Mesodermal cell (in vitro differentiated cells): ENCODE results near the gene FGGY.
A peak's percentile ranks its signal among the peaks of the same experiment; 100 is the strongest.

Source experiments
- H3K27ac ChIP-seq: 2 replicates; pipeline ENCODE4 v1.7.0; 2013; ENCODE audit warnings: mild to moderate bottlenecking, low read depth, low read length, moderate library complexity; ENCODE audit not compliant: severe bottlenecking
- H3K36me3 ChIP-seq: 2 replicates; pipeline ENCODE4 v1.7.1; 2013; ENCODE audit warnings: mild to moderate bottlenecking, low read length, moderate library complexity; ENCODE audit not compliant: control insufficient read depth, insufficient read depth
- H3K4me1 ChIP-seq: one replicate; pipeline ENCODE4 v1.7.1; 2013; ENCODE audit warnings: mild to moderate bottlenecking, low read length; ENCODE audit not compliant: insufficient read depth, control insufficient read depth, poor library complexity, severe bottlenecking
- H3K4me3 ChIP-seq: 2 replicates; pipeline ENCODE4 v1.7.0; 2013; ENCODE audit warnings: low read length, control low read depth, mild to moderate bottlenecking; ENCODE audit not compliant: insufficient read depth, poor library complexity, severe bottlenecking; ENCODE audit errors: extremely low read depth
- H3K9me3 ChIP-seq: 2 replicates; pipeline ENCODE4 v1.7.1; 2013; ENCODE audit warnings: mild to moderate bottlenecking, low read length, moderate library complexity; ENCODE audit not compliant: control insufficient read depth
- WGBS, 2 experiments: methylation state at CpG; one replicate each; pipeline ENCODE4 v1.1.5; 2013; ENCODE audit warnings: missing lambda C conversion rate in 2 of 2; ENCODE audit not compliant: insufficient coverage in 2 of 2; 5-methylcytosine and 5-hydroxymethylcytosine counted together

FGGY gene

DNA sequence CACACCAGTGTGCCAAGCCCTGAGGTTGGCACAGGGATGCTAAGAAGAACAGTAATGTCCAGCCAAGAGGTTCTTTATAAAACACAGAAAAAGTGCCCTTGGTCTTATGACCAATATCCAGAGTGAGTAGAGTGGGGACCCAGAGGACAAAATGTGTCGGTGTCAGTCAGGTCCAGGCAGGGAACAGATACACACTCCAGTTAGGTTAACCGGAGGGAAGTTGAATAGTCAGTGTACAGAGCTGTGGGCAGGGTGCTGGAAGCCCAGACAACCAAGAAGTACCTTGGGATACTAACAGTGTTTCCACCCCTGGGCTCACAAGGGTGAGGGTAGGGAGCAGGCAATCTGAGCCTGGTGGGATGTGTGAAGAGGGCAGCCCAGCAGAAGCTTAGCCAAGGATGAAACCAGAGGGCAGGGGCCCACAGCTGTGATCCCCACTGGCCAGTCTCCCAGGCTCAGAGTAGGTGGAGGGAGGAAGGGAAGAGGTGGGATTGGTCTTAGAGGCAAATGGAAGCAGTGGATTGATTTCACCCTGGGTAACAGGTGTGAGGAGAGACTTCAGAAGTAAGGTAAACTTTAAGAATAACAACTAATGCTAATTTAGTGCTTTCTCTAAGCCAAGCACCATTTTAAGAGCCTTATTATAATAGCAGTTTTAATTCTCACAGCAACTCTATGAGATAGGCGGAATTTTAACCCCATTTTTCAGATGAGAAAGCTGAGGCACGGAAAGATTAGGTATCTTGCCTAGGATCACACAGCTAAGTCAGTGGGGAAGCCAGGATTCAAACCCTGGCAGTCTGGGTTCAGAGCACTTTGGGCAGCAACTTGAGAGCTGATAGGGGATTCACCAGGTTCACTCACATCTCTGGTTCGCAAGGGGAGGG, 374.4 kb downstream of the FGGY start:
- H3K27ac ChIP-seq, result no peak overlapping the region
- no peak overlapping the region for H3K4me3 ChIP-seq
- peaks cover 26% of the 10 kb centered on the region for H3K4me1 ChIP-seq
- WGBS, 2 experiments, result 88 to 100% methylated on average over 3 to 4 of the region's 5 CpGs
- H3K36me3 ChIP-seq, result no peaks in the 10 kb centered on the region
- peaks cover 13% of the 10 kb centered on the region for H3K9me3 ChIP-seq

DNA sequence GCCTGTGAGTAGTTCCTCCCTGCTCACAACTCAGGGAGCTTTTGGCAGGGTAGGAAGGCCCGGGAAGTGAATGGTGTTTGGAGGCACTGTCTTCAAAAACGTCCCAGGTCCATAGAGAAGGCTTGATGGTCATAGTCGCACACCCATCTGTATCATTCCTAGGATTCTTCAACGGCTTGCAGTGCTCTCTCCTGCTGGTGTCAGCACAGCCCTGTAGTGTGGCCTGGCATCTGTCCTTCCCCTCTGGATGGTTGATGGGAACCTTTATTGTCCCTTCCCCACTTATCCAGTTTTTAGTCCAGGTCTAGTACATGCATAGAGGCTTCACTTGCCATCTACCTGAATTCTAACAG, 375.0 kb downstream of the FGGY start:
- peaks cover 29% of the 10 kb centered on the region for H3K4me1 ChIP-seq

GRCh38 chr1:59672851-59673572, 376.1 kb downstream of the FGGY start:
- Histone ChIP-seq H3K4me1 (peaks cover 29% of the 10 kb centered on the region), H3K4me3 (no peak overlapping the region), H3K36me3 (no peaks in the 10 kb centered on the region), H3K27ac (peak overlapping the region; percentile 89), H3K9me3 (peaks cover 13% of the 10 kb centered on the region)
- 67 to 78% methylated on average over 6 of the region's 7 CpGs for WGBS, 2 experiments

More for the DNA sequence above, 375.0 kb downstream of the FGGY start:
- Histone ChIP-seq H3K4me3 (no peak overlapping the region), H3K9me3 (peaks cover 13% of the 10 kb centered on the region), H3K36me3 (no peaks in the 10 kb centered on the region), H3K27ac (no peak overlapping the region)
- WGBS, 2 experiments, result 80 to 84% methylated on average over 4 of the region's 4 CpGs

DNA sequence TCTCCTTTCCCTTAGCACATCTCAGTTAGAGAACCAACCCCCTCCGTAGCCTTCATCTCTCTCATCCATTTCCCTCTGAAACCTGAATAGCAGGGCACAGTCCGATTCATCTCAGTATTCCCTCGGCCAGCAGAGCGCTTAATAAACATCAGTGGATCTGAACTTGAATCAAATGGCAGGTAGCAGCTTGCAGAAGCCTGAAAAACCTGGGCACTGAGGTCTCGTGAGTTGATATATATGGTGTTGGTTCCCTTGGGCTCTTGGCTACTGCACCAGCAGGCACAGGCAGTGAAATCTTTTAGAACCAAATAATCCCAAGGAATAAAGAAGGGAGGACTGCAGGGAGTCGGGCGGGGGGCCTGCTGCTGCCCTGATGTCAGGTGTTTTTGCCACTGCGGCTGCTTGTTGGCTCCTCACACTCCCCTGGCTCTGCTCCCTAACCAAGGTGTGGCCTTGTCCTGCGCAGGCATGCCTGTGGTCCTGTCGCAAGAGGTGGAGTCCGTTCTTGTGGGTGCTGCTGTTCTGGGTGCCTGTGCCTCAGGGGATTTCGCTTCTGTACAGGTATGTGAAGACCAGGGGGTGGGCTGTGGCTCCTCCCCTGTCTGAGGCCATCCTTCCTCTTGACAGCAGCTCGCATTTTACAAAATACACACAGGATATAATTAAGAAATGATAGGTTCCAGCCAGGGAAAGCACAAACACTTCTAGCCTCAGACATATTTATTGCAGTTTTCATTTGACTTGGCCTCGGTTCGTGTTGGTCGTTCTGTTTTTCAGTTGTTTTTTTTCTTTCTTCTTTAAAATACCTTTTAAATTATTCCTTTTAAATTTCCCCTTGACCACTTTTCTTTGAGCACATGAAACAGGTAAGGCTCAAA, 376.9 kb downstream of the FGGY start:
- H3K36me3 ChIP-seq, result no peaks in the 10 kb centered on the region
- peaks cover 13% of the 10 kb centered on the region for H3K9me3 ChIP-seq
- peak overlapping the region; percentile 89 for H3K27ac ChIP-seq
- no peak overlapping the region for H3K4me3 ChIP-seq
- H3K4me1 ChIP-seq, result peaks cover 37% of the 10 kb centered on the region
- 87 to 89% methylated on average over 11 to 13 of the region's 16 CpGs for WGBS, 2 experiments

DNA sequence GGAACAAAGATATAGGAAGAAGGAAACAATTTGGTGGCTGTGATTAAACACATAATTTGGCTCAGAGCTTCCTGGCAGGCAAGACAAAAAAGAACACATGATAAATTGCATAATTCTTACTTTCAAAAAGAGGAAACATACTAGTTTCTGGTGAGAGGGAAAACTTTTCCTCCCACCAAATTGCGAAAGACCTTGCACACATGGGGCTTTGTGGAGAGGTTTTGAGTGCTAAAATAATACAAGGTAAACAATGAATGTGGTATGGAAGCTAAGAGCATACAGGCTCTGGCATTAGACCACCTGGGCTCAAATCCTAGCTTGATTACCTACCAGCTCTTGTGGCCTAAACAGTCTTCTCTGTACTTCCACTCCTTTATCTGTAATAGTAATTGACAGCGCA, 377.7 kb downstream of the FGGY start:
- peaks cover 31% of the 10 kb centered on the region for H3K4me1 ChIP-seq
- no peak overlapping the region for H3K27ac ChIP-seq
- no CpG with 5 or more reads among the region's 2 CpGs for WGBS, 2 experiments
- H3K36me3 ChIP-seq, result no peaks in the 10 kb centered on the region
- no peak overlapping the region for H3K4me3 ChIP-seq
- H3K9me3 ChIP-seq, result peaks cover 13% of the 10 kb centered on the region

DNA sequence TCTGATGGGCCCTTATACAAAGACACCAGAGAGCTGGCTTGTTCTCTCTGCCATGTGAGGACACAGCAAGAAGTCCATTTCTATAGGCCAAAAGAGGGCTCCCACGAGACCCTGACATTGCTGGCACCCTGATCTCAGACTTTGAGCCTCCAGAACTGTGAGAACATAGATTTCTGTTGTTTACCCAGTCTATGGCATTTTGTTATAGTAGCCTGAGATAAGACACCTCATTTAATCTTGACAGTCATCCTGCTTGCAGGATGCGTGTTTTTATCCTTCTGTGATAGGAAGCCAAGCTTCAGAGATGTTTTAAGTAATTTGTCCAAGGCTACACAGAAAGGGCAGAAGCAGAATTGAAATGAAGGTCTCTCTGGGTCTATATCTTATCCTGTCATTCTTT, 379.0 kb downstream of the FGGY start:
- H3K9me3 ChIP-seq, result peaks cover 13% of the 10 kb centered on the region
- no peak overlapping the region for H3K4me3 ChIP-seq
- H3K27ac ChIP-seq, result no peak overlapping the region
- H3K36me3 ChIP-seq, result no peaks in the 10 kb centered on the region
- H3K4me1 ChIP-seq, result peaks cover 20% of the 10 kb centered on the region
- WGBS, 2 experiments, result 80 to 100% methylated on average over 2 of the region's 2 CpGs

DNA sequence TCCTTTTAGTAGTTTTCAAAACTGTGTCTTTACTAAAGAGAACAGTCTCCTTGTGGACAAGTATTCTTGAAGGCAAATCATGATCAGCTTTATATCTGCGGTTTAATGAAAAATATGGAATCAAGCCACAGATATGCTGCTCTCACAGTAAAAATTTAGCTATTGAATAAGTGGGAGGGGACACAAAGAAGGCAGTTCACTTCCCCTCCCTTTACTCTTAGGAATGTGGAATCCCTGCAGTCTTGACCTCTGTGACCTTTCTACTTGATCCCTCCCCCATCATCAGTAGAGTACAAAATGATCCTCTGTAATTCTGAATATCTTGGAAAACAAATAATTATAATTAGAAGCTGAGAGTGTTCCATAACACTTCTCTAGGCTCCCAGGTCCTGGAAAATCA, 381.1 kb downstream of the FGGY start:
- Histone ChIP-seq H3K36me3 (no peaks in the 10 kb centered on the region), H3K4me1 (peaks cover 19% of the 10 kb centered on the region), H3K4me3 (no peak overlapping the region), H3K27ac (peak overlapping the region; percentile 92), H3K9me3 (peaks cover 4% of the 10 kb centered on the region)
- 79% methylated on average over 1 of the region's 1 CpG; no CpG with 5 or more reads in 1 of the 2 experiments for WGBS, 2 experiments

- H3K27ac ChIP-seq, result peak overlapping the region; percentile 92
- no peaks in the 10 kb centered on the region for H3K36me3 ChIP-seq
- H3K4me1 ChIP-seq, result peaks cover 19% of the 10 kb centered on the region
- 15 to 23% methylated on average over 2 to 3 of the region's 3 CpGs for WGBS, 2 experiments
- H3K9me3 ChIP-seq, result peaks cover 3% of the 10 kb centered on the region
- no peak overlapping the region for H3K4me3 ChIP-seq
Observed at GRCh38 chr1:59678493-59679228, 381.8 kb downstream of the FGGY start.

- Histone ChIP-seq H3K4me1 (peaks cover 19% of the 10 kb centered on the region), H3K27ac (no peak overlapping the region), H3K36me3 (no peaks in the 10 kb centered on the region), H3K4me3 (no peak overlapping the region), H3K9me3 (no peaks in the 10 kb centered on the region)
Observed at GRCh38 chr1:59680044-59680443, 383.1 kb downstream of the FGGY start.
